Parathyroid adenoma (tissue), 2 donors: ENCODE measurements around the gene IL36G.

Source experiments
- H2AFZ ChIP-seq: fragments of 300-600 bp; sonication (generic); one replicate; pipeline ENCODE4 v1.7.0; 2017; ENCODE audit warnings: antibody characterized with exemption, mild to moderate bottlenecking
- H3K27ac ChIP-seq: fragments of 300-600 bp; sonication (generic); one replicate; pipeline ENCODE4 v1.7.0; 2017
- H3K27me3 ChIP-seq: fragments of 300-600 bp; sonication (generic); one replicate; pipeline ENCODE4 v1.7.0; 2017; ENCODE audit warnings: low read length; ENCODE audit not compliant: control insufficient read depth, insufficient read depth
- H3K36me3 ChIP-seq: fragments of 300-600 bp; sonication (generic); one replicate; pipeline ENCODE4 v1.7.0; 2017; ENCODE audit warnings: low read length; ENCODE audit not compliant: control insufficient read depth, insufficient read depth
- H3K4me1 ChIP-seq: fragments of 300-600 bp; sonication (generic); one replicate; pipeline ENCODE4 v1.7.0; 2017; ENCODE audit warnings: control low read depth
- H3K4me2 ChIP-seq: fragments of 300-600 bp; sonication (generic); one replicate; pipeline ENCODE4 v1.7.0; 2017; ENCODE audit warnings: low read length
- H3K4me3 ChIP-seq: fragments of 300-600 bp; sonication (generic); one replicate; pipeline ENCODE4 v1.7.0; 2017; ENCODE audit warnings: low read depth, low read length
- H3K79me2 ChIP-seq: fragments of 300-600 bp; sonication (generic); one replicate; pipeline ENCODE4 v1.7.0; 2017; ENCODE audit warnings: control low read depth
- H3K9ac ChIP-seq: fragments of 300-600 bp; sonication (generic); one replicate; pipeline ENCODE4 v1.7.0; 2017; ENCODE audit warnings: mild to moderate bottlenecking
- H3K9me3 ChIP-seq: fragments of 300-600 bp; sonication (generic); one replicate; pipeline ENCODE4 v1.7.0; 2017; ENCODE audit warnings: low read length; ENCODE audit not compliant: control insufficient read depth
- CTCF ChIP-seq: fragments of 300-600 bp; sonication (generic); IDR thresholded peaks from one replicate; pipeline ENCODE4 v1.7.0; 2017; ENCODE audit warnings: antibody characterized with exemption, mild to moderate bottlenecking
- donor health status: primary hyperparathyroidism.

IL36G gene

GRCh38 chr2:112939425-112939824 is 38.4 kb upstream of the IL36G start:
- no peak overlapping the region for H3K9ac ChIP-seq
- no peak overlapping the region for H2AFZ ChIP-seq
- H3K36me3 ChIP-seq = no peaks in the 10 kb centered on the region
- no peak overlapping the region for H3K27ac ChIP-seq
- H3K4me3 ChIP-seq = no peak overlapping the region
- H3K4me2 ChIP-seq = no peak overlapping the region
- no peaks in the 10 kb centered on the region for H3K9me3 ChIP-seq
- TF ChIP-seq CTCF = no peak
- no peaks in the 10 kb centered on the region for H3K79me2 ChIP-seq
- H3K27me3 ChIP-seq = no peaks in the 10 kb centered on the region
- no peaks in the 10 kb centered on the region for H3K4me1 ChIP-seq

- Histone ChIP-seq H3K9ac (no peak overlapping the region), H3K4me1 (no peaks in the 10 kb centered on the region)
Measured at GRCh38 chr2:112940859-112941625, 36.8 kb upstream of the IL36G start.

GRCh38 chr2:112941753-112942653 is 35.8 kb upstream of the IL36G start:
- Histone ChIP-seq H3K4me2 (no peak overlapping the region), H3K79me2 (no peaks in the 10 kb centered on the region), H3K9me3 (no peaks in the 10 kb centered on the region), H3K9ac (no peak overlapping the region), H2AFZ (no peak overlapping the region), H3K27ac (no peak overlapping the region), H3K27me3 (no peaks in the 10 kb centered on the region), H3K36me3 (no peaks in the 10 kb centered on the region), H3K4me3 (no peak overlapping the region), H3K4me1 (no peaks in the 10 kb centered on the region)
- peak; percentile 65 for TF ChIP-seq CTCF

More at GRCh38 chr2:112940859-112941625, 36.8 kb upstream of the IL36G start:
- no peak for TF ChIP-seq CTCF
- no peaks in the 10 kb centered on the region for H3K36me3 ChIP-seq
- no peak overlapping the region for H3K4me3 ChIP-seq
- no peaks in the 10 kb centered on the region for H3K27me3 ChIP-seq
- no peak overlapping the region for H3K27ac ChIP-seq
- no peak overlapping the region for H3K4me2 ChIP-seq
- H2AFZ ChIP-seq = no peak overlapping the region
- no peaks in the 10 kb centered on the region for H3K9me3 ChIP-seq
- H3K79me2 ChIP-seq = no peaks in the 10 kb centered on the region

GRCh38 chr2:112942654-112943002 is 35.2 kb upstream of the IL36G start:
- Histone ChIP-seq H3K4me3 (no peak overlapping the region), H3K27me3 (no peaks in the 10 kb centered on the region), H3K9me3 (no peaks in the 10 kb centered on the region), H3K9ac (no peak overlapping the region), H3K4me2 (no peak overlapping the region), H3K79me2 (no peaks in the 10 kb centered on the region), H3K27ac (no peak overlapping the region), H2AFZ (no peak overlapping the region), H3K36me3 (no peaks in the 10 kb centered on the region), H3K4me1 (no peaks in the 10 kb centered on the region)
- no peak for TF ChIP-seq CTCF
